Sigmoid colon (tissue), 4 donors: Measurements from ENCODE around the gene FBLN2.

Experiments used
- EP300 ChIP-seq, 4 donors: sonication (generic); formaldehyde crosslinking; IDR thresholded peaks; one replicate each; pipeline ENCODE4 v1.6.1; 2017; ENCODE audit warnings: antibody characterized with exemption in 4 of 4
- POLR2A ChIP-seq, 2 donors: fragments of 450-650 bp; IDR thresholded peaks; one replicate each; pipeline ENCODE4 v1.6.1; 2016; ENCODE audit warnings: antibody characterized with exemption in 2 of 2, mild to moderate bottlenecking in 2 of 2, moderate library complexity in 2 of 2
- POLR2AphosphoS5 ChIP-seq, 4 donors: sonication (generic); formaldehyde crosslinking; IDR thresholded peaks; one replicate each; pipeline ENCODE4 v1.6.1; 2017; ENCODE audit warnings: antibody characterized with exemption in 4 of 4
- TF ChIP-seq, protein P1 (sequence below), 4 experiments: fragments of 450-650 bp in 3 of 4; fragments of 200-600 bp in 1 of 4; IDR thresholded peaks; one replicate each; pipeline ENCODE4 v1.5.1; 2016 to 2019; ENCODE audit warnings: antibody characterized with exemption in 4 of 4, mild to moderate bottlenecking in 3 of 4, moderate library complexity in 2 of 4

DNA sequence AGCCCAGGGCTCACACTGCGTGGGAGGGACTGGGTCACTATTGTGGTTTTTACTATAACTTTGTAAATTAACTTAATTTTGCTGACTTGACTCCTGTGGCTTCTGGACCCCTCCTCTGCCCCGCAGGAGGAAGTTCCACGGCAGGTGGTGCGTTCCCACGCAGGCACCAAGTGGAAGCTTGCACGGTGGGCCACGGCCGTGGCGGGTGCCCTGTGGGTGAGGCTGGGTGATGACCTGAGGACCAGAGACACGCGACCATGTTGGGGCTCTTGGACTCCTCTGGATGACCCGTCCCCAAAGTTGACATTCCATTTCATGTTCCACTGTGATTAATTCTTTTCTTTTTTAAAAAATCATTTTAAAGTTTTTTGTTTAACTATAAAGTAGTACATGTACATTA lies 89.0 kb downstream of the FBLN2 start:
- TF ChIP-seq, protein P1, sequence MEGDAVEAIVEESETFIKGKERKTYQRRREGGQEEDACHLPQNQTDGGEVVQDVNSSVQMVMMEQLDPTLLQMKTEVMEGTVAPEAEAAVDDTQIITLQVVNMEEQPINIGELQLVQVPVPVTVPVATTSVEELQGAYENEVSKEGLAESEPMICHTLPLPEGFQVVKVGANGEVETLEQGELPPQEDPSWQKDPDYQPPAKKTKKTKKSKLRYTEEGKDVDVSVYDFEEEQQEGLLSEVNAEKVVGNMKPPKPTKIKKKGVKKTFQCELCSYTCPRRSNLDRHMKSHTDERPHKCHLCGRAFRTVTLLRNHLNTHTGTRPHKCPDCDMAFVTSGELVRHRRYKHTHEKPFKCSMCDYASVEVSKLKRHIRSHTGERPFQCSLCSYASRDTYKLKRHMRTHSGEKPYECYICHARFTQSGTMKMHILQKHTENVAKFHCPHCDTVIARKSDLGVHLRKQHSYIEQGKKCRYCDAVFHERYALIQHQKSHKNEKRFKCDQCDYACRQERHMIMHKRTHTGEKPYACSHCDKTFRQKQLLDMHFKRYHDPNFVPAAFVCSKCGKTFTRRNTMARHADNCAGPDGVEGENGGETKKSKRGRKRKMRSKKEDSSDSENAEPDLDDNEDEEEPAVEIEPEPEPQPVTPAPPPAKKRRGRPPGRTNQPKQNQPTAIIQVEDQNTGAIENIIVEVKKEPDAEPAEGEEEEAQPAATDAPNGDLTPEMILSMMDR (IDR thresholded peaks at IDR 0.05): no peak
- TF ChIP-seq POLR2AphosphoS5 (IDR thresholded peaks at IDR 0.05) (no peak), POLR2A (IDR thresholded peaks at IDR 0.05) (no peak), EP300 (IDR thresholded peaks at IDR 0.05) (no peak)
